Measurements from ENCODE around the gene GNA12. TPM values are rescaled to one million over a fixed set of nuclear protein-coding genes. Genes with fewer than 3 reads are reported as not detected.

Gene GNA12
- polyA plus RNA-seq, 1 donor (not counting 4 experiments of a cell fraction or from before 2014, with no cell fraction given): 35.5 TPM

DNA sequence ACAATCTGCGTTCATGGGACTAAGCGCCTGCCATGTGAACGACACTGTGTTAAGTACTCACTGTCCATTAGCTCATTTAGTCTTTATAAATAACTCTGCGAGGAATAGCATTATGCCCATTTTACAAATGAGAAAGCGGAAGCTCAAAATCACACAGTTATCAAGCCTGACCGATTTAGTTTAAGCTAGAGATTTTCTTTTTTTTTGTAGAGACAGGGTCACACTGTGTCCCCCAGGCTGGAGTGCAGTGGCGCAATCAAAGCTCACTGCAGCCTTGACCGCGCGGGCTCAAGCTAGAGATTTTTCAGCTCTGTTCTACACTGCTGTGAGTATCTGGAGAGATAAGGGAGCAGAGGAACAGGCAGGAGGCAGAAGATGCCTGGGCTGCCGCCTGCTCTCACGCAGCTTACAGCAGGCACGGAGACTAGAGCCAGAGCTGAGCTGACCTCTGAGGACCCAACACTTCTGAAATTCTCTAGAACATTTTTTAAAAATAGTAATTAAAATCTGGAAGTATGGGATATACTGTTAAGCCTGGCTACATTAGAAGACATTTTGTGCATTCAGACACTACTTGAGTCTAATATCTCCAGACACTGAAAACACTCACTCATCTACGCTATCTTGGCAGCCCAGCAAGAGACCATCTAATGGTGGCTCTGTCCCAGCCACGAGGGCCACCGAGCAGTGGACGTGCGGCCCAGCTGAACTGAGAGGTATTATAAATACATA is 38.7 kb downstream of the GNA12 start:
- Histone ChIP-seq H2AFZ (ENCODE audit: control insufficient read depth, low read length) (no peak overlapping the region), H3K27ac (ENCODE audit: control insufficient read depth, insufficient read depth, low read length) (no peak overlapping the region), H3K9me1 (ENCODE audit: control insufficient read depth, extremely low read depth, insufficient read depth, low read length) (no peaks in the 10 kb centered on the region), H3K27me3 (ENCODE audit: control insufficient read depth, extremely low read depth, insufficient read depth, low read length) (no peaks in the 10 kb centered on the region), H4K20me1 (ENCODE audit: control insufficient read depth, extremely low read depth, insufficient read depth, low read length) (peaks cover 8% of the 10 kb centered on the region), H3K9me3 (ENCODE audit: control insufficient read depth, low read depth, low read length) (no peaks in the 10 kb centered on the region), H3K4me3 (ENCODE audit: control insufficient read depth in 2 of 3, extremely low read depth in 1 of 3, insufficient read depth in 2 of 3, low read depth in 1 of 3, low read length in 3 of 3) (no peak overlapping the region), H3K36me3 (ENCODE audit: control insufficient read depth in 2 of 2, extremely low read depth in 1 of 2, insufficient read depth in 2 of 2, low read length in 2 of 2) (no peaks in the 10 kb centered on the region), H3K4me1 (ENCODE audit: control insufficient read depth, extremely low read depth, insufficient read depth, low read length) (peaks cover 34% of the 10 kb centered on the region), H3K4me2 (ENCODE audit: control insufficient read depth, extremely low read depth, insufficient read depth, low read depth, low read length) (no peak overlapping the region), H3K9ac (ENCODE audit: control insufficient read depth, extremely low read depth, insufficient read depth, low read length) (no peak overlapping the region), H3K79me2 (ENCODE audit: control insufficient read depth, insufficient read depth, low read length) (peaks cover 73% of the 10 kb centered on the region)
- dilution Hi-C loops (cut with MboI; ENCODE audit: extremely low pct_ligation_motif_present, low sequenced_read_pairs): no loop called here
- DNase-seq (ENCODE audit: low read depth, low spot score): no peak
- FAIRE-seq: no peak
- TF ChIP-seq EZH2 (IDR thresholded peaks at IDR 0.05; ENCODE audit: low read length): no peak
- TF ChIP-seq, protein P1, sequence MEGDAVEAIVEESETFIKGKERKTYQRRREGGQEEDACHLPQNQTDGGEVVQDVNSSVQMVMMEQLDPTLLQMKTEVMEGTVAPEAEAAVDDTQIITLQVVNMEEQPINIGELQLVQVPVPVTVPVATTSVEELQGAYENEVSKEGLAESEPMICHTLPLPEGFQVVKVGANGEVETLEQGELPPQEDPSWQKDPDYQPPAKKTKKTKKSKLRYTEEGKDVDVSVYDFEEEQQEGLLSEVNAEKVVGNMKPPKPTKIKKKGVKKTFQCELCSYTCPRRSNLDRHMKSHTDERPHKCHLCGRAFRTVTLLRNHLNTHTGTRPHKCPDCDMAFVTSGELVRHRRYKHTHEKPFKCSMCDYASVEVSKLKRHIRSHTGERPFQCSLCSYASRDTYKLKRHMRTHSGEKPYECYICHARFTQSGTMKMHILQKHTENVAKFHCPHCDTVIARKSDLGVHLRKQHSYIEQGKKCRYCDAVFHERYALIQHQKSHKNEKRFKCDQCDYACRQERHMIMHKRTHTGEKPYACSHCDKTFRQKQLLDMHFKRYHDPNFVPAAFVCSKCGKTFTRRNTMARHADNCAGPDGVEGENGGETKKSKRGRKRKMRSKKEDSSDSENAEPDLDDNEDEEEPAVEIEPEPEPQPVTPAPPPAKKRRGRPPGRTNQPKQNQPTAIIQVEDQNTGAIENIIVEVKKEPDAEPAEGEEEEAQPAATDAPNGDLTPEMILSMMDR (optimal IDR thresholded peaks at IDR 0.05 in 1 of 3, IDR thresholded peaks at IDR 0.05 in 1 of 3, conservative IDR thresholded peaks at IDR 0.05 in 1 of 3; ENCODE audit: extremely low read depth in 1 of 3, insufficient read depth in 2 of 3, low read length in 3 of 3): no peak

DNA sequence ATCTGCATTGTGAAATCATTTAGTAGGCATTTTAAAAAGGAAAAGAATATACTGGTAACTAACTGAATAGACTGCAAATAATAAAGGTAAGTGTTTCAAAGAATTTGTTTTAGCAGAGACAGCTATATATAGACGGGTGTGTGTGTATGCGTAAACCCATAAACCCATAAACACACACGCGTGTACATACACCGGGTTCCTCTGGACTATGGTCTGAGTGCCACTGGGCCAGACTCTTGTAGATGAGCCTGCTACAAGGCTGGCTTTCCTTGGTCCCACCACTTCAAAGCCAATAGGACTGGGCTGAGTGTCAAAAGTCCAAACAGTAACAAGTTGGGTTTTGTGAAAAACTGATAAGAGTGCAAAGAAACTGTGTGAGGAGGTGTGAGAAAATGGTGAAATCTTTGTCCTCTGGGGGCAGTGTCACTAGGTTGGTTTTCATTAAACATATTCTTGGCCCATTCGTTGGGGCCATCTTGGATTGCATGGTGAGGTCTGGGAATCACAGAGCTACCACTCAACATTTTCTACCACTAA is 39.8 kb downstream of the GNA12 start:
- peaks cover 34% of the 10 kb centered on the region for H3K4me1 ChIP-seq (ENCODE audit: control insufficient read depth, extremely low read depth, insufficient read depth, low read length)
- peaks cover 8% of the 10 kb centered on the region for H4K20me1 ChIP-seq (ENCODE audit: control insufficient read depth, extremely low read depth, insufficient read depth, low read length)
- FAIRE-seq: no peak
- no peak overlapping the region for H3K4me2 ChIP-seq (ENCODE audit: control insufficient read depth, extremely low read depth, insufficient read depth, low read depth, low read length)
- no peaks in the 10 kb centered on the region for H3K9me1 ChIP-seq (ENCODE audit: control insufficient read depth, extremely low read depth, insufficient read depth, low read length)
- dilution Hi-C loops (cut with MboI; ENCODE audit: extremely low pct_ligation_motif_present, low sequenced_read_pairs): no loop called here
- H3K27ac ChIP-seq (ENCODE audit: control insufficient read depth, insufficient read depth, low read length): no peak overlapping the region
- no peaks in the 10 kb centered on the region for H3K36me3 ChIP-seq (ENCODE audit: control insufficient read depth in 2 of 2, extremely low read depth in 1 of 2, insufficient read depth in 2 of 2, low read length in 2 of 2)
- TF ChIP-seq EZH2 (IDR thresholded peaks at IDR 0.05; ENCODE audit: low read length): no peak
- TF ChIP-seq, protein P1 (optimal IDR thresholded peaks at IDR 0.05 in 1 of 3, IDR thresholded peaks at IDR 0.05 in 1 of 3, conservative IDR thresholded peaks at IDR 0.05 in 1 of 3; ENCODE audit: extremely low read depth in 1 of 3, insufficient read depth in 2 of 3, low read length in 3 of 3): peak in 1 of 3 experiments; percentile 19
- H3K9me3 ChIP-seq (ENCODE audit: control insufficient read depth, low read depth, low read length): no peaks in the 10 kb centered on the region
- H3K4me3 ChIP-seq (ENCODE audit: control insufficient read depth in 2 of 3, extremely low read depth in 1 of 3, insufficient read depth in 2 of 3, low read depth in 1 of 3, low read length in 3 of 3): no peak overlapping the region
- H3K9ac ChIP-seq (ENCODE audit: control insufficient read depth, extremely low read depth, insufficient read depth, low read length): no peak overlapping the region
- H3K27me3 ChIP-seq (ENCODE audit: control insufficient read depth, extremely low read depth, insufficient read depth, low read length): no peaks in the 10 kb centered on the region
- no peak for DNase-seq (ENCODE audit: low read depth, low spot score)
- H3K79me2 ChIP-seq (ENCODE audit: control insufficient read depth, insufficient read depth, low read length): peaks cover 76% of the 10 kb centered on the region
- no peak overlapping the region for H2AFZ ChIP-seq (ENCODE audit: control insufficient read depth, low read length)

Measured in keratinocyte (primary cell).